ENCODE data around the gene VDAC1.

The VDAC1 gene

GRCh38 chr5:133924221-133924920, 80.4 kb downstream of the VDAC1 start:
- no peak overlapping the region for H3K4me3 Mint-ChIP-seq
- TF ChIP-seq CTCF (IDR thresholded peaks at IDR 0.05): no peak
- peaks cover 58% of the 10 kb centered on the region for H3K27me3 Mint-ChIP-seq (ENCODE audit: low read depth, poor library complexity)
- no peak overlapping the region for H3K27ac Mint-ChIP-seq
- DNase-seq: no peak
- H3K4me1 Mint-ChIP-seq: peaks cover 12% of the 10 kb centered on the region
- H3K36me3 Mint-ChIP-seq (ENCODE audit: low read depth): no peaks in the 10 kb centered on the region
- H3K9me3 Mint-ChIP-seq: no peaks in the 10 kb centered on the region

GRCh38 chr5:133921979-133922378, 82.8 kb downstream of the VDAC1 start:
- Mint-ChIP-seq H3K4me3 (no peak overlapping the region), H3K27me3 (ENCODE audit: low read depth, poor library complexity) (peaks cover 42% of the 10 kb centered on the region), H3K36me3 (ENCODE audit: low read depth) (no peaks in the 10 kb centered on the region), H3K4me1 (peaks cover 23% of the 10 kb centered on the region), H3K27ac (no peak overlapping the region), H3K9me3 (no peaks in the 10 kb centered on the region)
- DNase-seq: no peak
- no peak for TF ChIP-seq CTCF (IDR thresholded peaks at IDR 0.05)

Data from nephron progenitor cell (in vitro differentiated cells).